Mammary epithelial cell (primary cell): ENCODE results near the gene GALNT16.

Experiments used
- CTCF ChIP-seq, 2 donors: IDR thresholded peaks in 1 of 2; conservative IDR thresholded peaks in 1 of 2; 2 replicates each; pipeline ENCODE4 v1.5.1; 2011 to 2012; ENCODE audit warnings: inconsistent platforms in 2 of 2, low read length in 2 of 2, mild to moderate bottlenecking in 2 of 2, control low read depth in 1 of 2, low read depth in 1 of 2; ENCODE audit not compliant: insufficient read depth in 1 of 2; ENCODE audit errors: extremely low read depth in 1 of 2
- EZH2 ChIP-seq: IDR thresholded peaks from 2 replicates; pipeline ENCODE4 v1.6.1; 2012; ENCODE audit warnings: low read length, inconsistent platforms, borderline replicate concordance

GRCh38 chr14:69387311-69387710 is 127.4 kb downstream of the GALNT16 start:
- no peak for TF ChIP-seq CTCF (conservative IDR thresholded peaks at IDR 0.05 in 1 of 2, IDR thresholded peaks at IDR 0.05 in 1 of 2; ENCODE audit: extremely low read depth in 1 of 2, insufficient read depth in 1 of 2, low read depth in 1 of 2, low read length in 2 of 2)
- TF ChIP-seq EZH2 = no peak
